GM12878 (cell line): ENCODE measurements around the gene ADAMTS19. TPM values are rescaled to one million over a fixed set of nuclear protein-coding genes. Genes with fewer than 3 reads are reported as not detected.

ENCODE experiments used
- ATAC-seq: fragments of 200-7000 bp; cut with Tn5 transposase; 3 replicates; pipeline ENCODE4 v1.9.1; 2020; ENCODE audit warnings: mild to moderate bottlenecking, moderate library complexity
- BruUV-seq: library from RNA; stranded (reverse); fragments of 400-500 nt; replicated peaks from 2 replicates; lab custom pipeline; 2021; lab: Mats Ljungman, UMichigan
- CTCF ChIA-PET: fragments of 300-600 bp; sonication (Branson Sonifier 250); formaldehyde crosslinking; extraction: SDS; loops from one replicate; lab custom pipeline; 2021; ENCODE audit warnings: inconsistent platforms; lab: Yijun Ruan, JAX
- POLR2A ChIA-PET: fragments of 350-600 bp; formaldehyde crosslinking; extraction: SDS; loops from one replicate; lab custom pipeline; 2021; ENCODE audit warnings: inconsistent platforms; lab: Charles Lee
- RAD21 ChIA-PET: fragments of 300-600 bp; sonication (Branson Sonifier 250); formaldehyde crosslinking; loops from one replicate; lab custom pipeline; 2023; ENCODE audit warnings: antibody characterized with exemption; ENCODE audit not compliant: unreplicated experiment; lab: Charles Lee
- SMC1A ChIA-PET: fragments of 300-600 bp; sonication (Branson Sonifier 250); formaldehyde crosslinking; loops from one replicate; lab custom pipeline; 2023; ENCODE audit not compliant: unreplicated experiment, uncharacterized antibody; lab: Charles Lee
- DNase-seq: peaks from one replicate; pipeline ENCODE4 v3.0.0-alpha.2; 2011; ENCODE audit warnings: low read depth, low spot score
- FAIRE-seq: peaks from 3 replicates; lab custom pipeline; 2011; peaks lifted over from hg19 to GRCh38; lab: Jason Lieb, UNC
- H2AFZ ChIP-seq: 2 replicates; pipeline ENCODE4 v1.6.0; 2011; ENCODE audit warnings: low read depth, low read length, control low read depth; ENCODE audit not compliant: control insufficient read depth
- H3K27ac ChIP-seq: 2 replicates; pipeline ENCODE4 v1.5.1; 2011; ENCODE audit warnings: control low read depth; ENCODE audit not compliant: control insufficient read depth, insufficient read depth
- H3K27me3 ChIP-seq, 2 experiments: replicated peaks in 1 of 2; 2 replicates each; pipeline versions ENCODE4 v1.6.0 to v1.6.1; 2011; ENCODE audit warnings: low read length in 1 of 2; ENCODE audit not compliant: control insufficient read depth in 2 of 2, insufficient read depth in 2 of 2
- H3K36me3 ChIP-seq, 2 experiments: 2 replicates each; pipeline ENCODE4 v1.5.1; 2011; ENCODE audit warnings: low read length in 1 of 2; ENCODE audit not compliant: control insufficient read depth in 2 of 2, insufficient read depth in 2 of 2
- H3K4me1 ChIP-seq: 2 replicates; pipeline ENCODE4 v1.6.1; 2011; ENCODE audit warnings: mild to moderate bottlenecking, low read length, moderate library complexity, mixed read lengths; ENCODE audit not compliant: control insufficient read depth, insufficient read depth
- H3K4me2 ChIP-seq: 2 replicates; pipeline ENCODE4 v1.6.0; 2011; ENCODE audit warnings: control low read depth; ENCODE audit not compliant: control insufficient read depth, insufficient read depth
- H3K4me3 ChIP-seq: fragments of 200-600 bp; sonication (generic); 2 replicates; pipeline ENCODE4 v1.5.1; 2016
- H3K79me2 ChIP-seq: 2 replicates; pipeline ENCODE4 v1.6.0; 2011; ENCODE audit warnings: low read length; ENCODE audit not compliant: control insufficient read depth, insufficient read depth
- H3K9ac ChIP-seq: 2 replicates; pipeline ENCODE4 v1.8.0; 2011; ENCODE audit warnings: low read length, control low read depth, mixed read lengths; ENCODE audit not compliant: control insufficient read depth, insufficient read depth
- H3K9me3 ChIP-seq: replicated peaks from 3 replicates; pipeline ENCODE4 v1.5.1; 2011; ENCODE audit warnings: mild to moderate bottlenecking, low read length; ENCODE audit not compliant: control insufficient read depth, insufficient read depth
- H4K20me1 ChIP-seq: 2 replicates; pipeline ENCODE4 v1.6.0; 2011; ENCODE audit not compliant: control insufficient read depth, insufficient read depth
- CBX5 ChIP-seq: sonication (generic); IDR thresholded peaks from 2 replicates; pipeline ENCODE4 v1.6.1; 2016; ENCODE audit warnings: low read depth, moderate library complexity, mild to moderate bottlenecking, inconsistent platforms
- DPF2 ChIP-seq: fragments of 450-650 bp; IDR thresholded peaks from 2 replicates; pipeline ENCODE4 v1.6.1; 2017; ENCODE audit warnings: mild to moderate bottlenecking
- ELK1 ChIP-seq: IDR thresholded peaks from 2 replicates; pipeline ENCODE4 v1.6.1; 2012; ENCODE audit warnings: low read depth, low read length, improper control_type of control experiment
- EZH2 ChIP-seq: IDR thresholded peaks from 2 replicates; pipeline ENCODE4 v1.6.1; 2012; ENCODE audit warnings: low read depth, mild to moderate bottlenecking, control low read depth, inconsistent platforms, low read length, borderline replicate concordance; ENCODE audit not compliant: control insufficient read depth
- FOXM1 ChIP-seq: IDR thresholded peaks from 2 replicates; pipeline ENCODE4 v1.6.1; 2012; ENCODE audit warnings: low read depth, mild to moderate bottlenecking, inconsistent platforms, low read length, moderate library complexity
- HCFC1 ChIP-seq: fragments of 150-350 bp; IDR thresholded peaks from 2 replicates; pipeline ENCODE4 v1.6.1; 2014; ENCODE audit warnings: low read length
- HDGF ChIP-seq: fragments of 450-650 bp; IDR thresholded peaks from 2 replicates; pipeline ENCODE4 v1.6.1; 2016; ENCODE audit warnings: antibody characterized with exemption
- IKZF1 ChIP-seq: fragments of 450-650 bp; conservative IDR thresholded peaks from 2 replicates; pipeline ENCODE4 v1.6.1; 2017; ENCODE audit warnings: antibody characterized with exemption, mild to moderate bottlenecking
- PAX5 ChIP-seq: IDR thresholded peaks from 2 replicates; pipeline ENCODE4 v1.6.1; 2011; ENCODE audit warnings: low read depth, low read length, borderline replicate concordance
- SIN3A ChIP-seq: IDR thresholded peaks from 2 replicates; pipeline ENCODE4 v1.6.1; 2012; ENCODE audit warnings: low read depth, low read length, improper control_type of control experiment
- SMAD5 ChIP-seq: IDR thresholded peaks from 2 replicates; pipeline ENCODE4 v1.6.1; 2016; ENCODE audit warnings: antibody characterized with exemption, low read depth
- SUPT20H ChIP-seq: IDR thresholded peaks from 2 replicates; pipeline ENCODE4 v1.6.1; 2011; ENCODE audit warnings: low read depth, mild to moderate bottlenecking, low read length, moderate library complexity, borderline replicate concordance; ENCODE audit not compliant: control insufficient read depth
- TAF1 ChIP-seq: IDR thresholded peaks from 2 replicates; pipeline ENCODE4 v1.6.1; 2011; ENCODE audit warnings: mild to moderate bottlenecking, low read depth, low read length, borderline replicate concordance
- TBL1XR1 ChIP-seq: IDR thresholded peaks from 2 replicates; pipeline ENCODE4 v1.6.1; 2012; ENCODE audit warnings: low read depth, low read length, improper control_type of control experiment
- ZBTB4 ChIP-seq: fragments of 450-650 bp; formaldehyde crosslinking; IDR thresholded peaks from 2 replicates; pipeline ENCODE4 v1.4.0; 2022; ENCODE audit warnings: mild to moderate bottlenecking, moderate library complexity
- ZNF274 ChIP-seq: IDR thresholded peaks from one replicate; pipeline ENCODE4 v1.8.0; 2011; ENCODE audit not compliant: insufficient read length, insufficient read depth
- ZNF592 ChIP-seq: fragments of 450-650 bp; IDR thresholded peaks from 2 replicates; pipeline ENCODE4 v1.6.1; 2017; ENCODE audit warnings: mild to moderate bottlenecking, moderate library complexity
- in situ Hi-C: fragments of 300-500 bp; cut with MboI; formaldehyde crosslinking; loops from 9 replicates; pipeline ENCODE4 v1.14.3; 2018; ENCODE audit warnings: mixed read lengths
- intact Hi-C: fragments of 100-400 bp; cut with micrococcal nuclease; formaldehyde crosslinking; loops from one replicate; pipeline ENCODE4 v1.14.2; 2022; ENCODE audit not compliant: unreplicated experiment
- polyA plus RNA-seq, 11 experiments: library from polyadenylated mRNA; depleted of rRNA in 4 of 11; unstranded in 6 of 11; stranded (reverse) in 5 of 11; fragments of >200 nt; fragmentation: Nextera tagmentation in 4 of 11; fragmentation: Illumina TruSeq in 1 of 11; extraction: Ambion mirVana in 4 of 11; extraction: Trizol in 1 of 11; gene quantifications; 1 replicate in 1 of 11; 2 replicates in 10 of 11; pipeline versions ENCODE4 v1.2.1 to v1.2.3, GENCODE V29; 2011 to 2016; ENCODE audit warnings: inconsistent platforms in 2 of 11, missing spikeins in 2 of 11, low read depth in 1 of 11
- total RNA-seq, 4 experiments: library from RNA; depleted of rRNA in 3 of 4; stranded (reverse); fragments of >200 nt in 3 of 4; fragmentation: Illumina TruSeq in 1 of 4; extraction: Trizol in 1 of 4; gene quantifications; 2 replicates each; pipeline versions ENCODE4 v1.2.1 to v1.2.3, GENCODE V29; 2013 to 2021

The ADAMTS19 gene
- total and polyA plus RNA-seq, 10 of the 15 experiments (the other 5 are each of a cell fraction or from before 2014, with no cell fraction given), result not detected

- ChIA-PET SMC1A (interaction anchor here (1.0 kb wide), 1 partner anchor 20 kb away, joined by 3 read pairs; no protein-coding TSS in a partner anchor), CTCF (no interaction called here), POLR2A (no interaction called here), RAD21 (no interaction called here)
- H3K4me1 ChIP-seq, result no peaks in the 10 kb centered on the region
- no peak overlapping the region for H3K9ac ChIP-seq
- no peaks in the 10 kb centered on the region for H3K79me2 ChIP-seq
- ATAC-seq (no peak; the same call in 2 of the 3 replicates), DNase-seq (no peak), FAIRE-seq (no peak)
- BruUV-seq, result no TSS peak
- no peak for TF ChIP-seq ZNF592
- TF ChIP-seq EZH2, result no peak
- no peak for TF ChIP-seq DPF2
- TF ChIP-seq SMAD5, result no peak
- no peak for TF ChIP-seq CBX5
- no peak for TF ChIP-seq SIN3A
- TF ChIP-seq ELK1, result no peak
- no peak for TF ChIP-seq FOXM1
- TF ChIP-seq TAF1, result no peak
- no peak for TF ChIP-seq HCFC1
- no peak for TF ChIP-seq ZNF274
- no peak for TF ChIP-seq IKZF1
- no peak for TF ChIP-seq TBL1XR1
- no peak for TF ChIP-seq ZBTB4 (CRISPR knock-in tag)
- no peak for TF ChIP-seq HDGF
- TF ChIP-seq PAX5, result no peak
- TF ChIP-seq SUPT20H, result no peak
- H4K20me1 ChIP-seq, result no peaks in the 10 kb centered on the region
- H2AFZ ChIP-seq, result no peak overlapping the region
- H3K36me3 ChIP-seq, result no peaks in the 10 kb centered on the region
- H3K4me2 ChIP-seq, result no peak overlapping the region
- no peak overlapping the region for H3K27ac ChIP-seq
- no peaks in the 10 kb centered on the region for H3K27me3 ChIP-seq
- in situ Hi-C loops (no loop called here), intact Hi-C loops (no loop called here)
- no peaks in the 10 kb centered on the region for H3K9me3 ChIP-seq
- no peak overlapping the region for H3K4me3 ChIP-seq
Observed at GRCh38 chr5:129496421-129496820, 36.3 kb downstream of the ADAMTS19 start.
